HG02588 (cell line): ENCODE measurements around the gene OR6M1.

Source experiments
- ATAC-seq: cut with Tn5 transposase; IDR thresholded peaks from one replicate; pipeline ENCODE4 v1.9.1; 2021; ENCODE audit warnings: mild to moderate bottlenecking, moderate library complexity; ENCODE audit not compliant: unreplicated experiment

The OR6M1 gene

DNA sequence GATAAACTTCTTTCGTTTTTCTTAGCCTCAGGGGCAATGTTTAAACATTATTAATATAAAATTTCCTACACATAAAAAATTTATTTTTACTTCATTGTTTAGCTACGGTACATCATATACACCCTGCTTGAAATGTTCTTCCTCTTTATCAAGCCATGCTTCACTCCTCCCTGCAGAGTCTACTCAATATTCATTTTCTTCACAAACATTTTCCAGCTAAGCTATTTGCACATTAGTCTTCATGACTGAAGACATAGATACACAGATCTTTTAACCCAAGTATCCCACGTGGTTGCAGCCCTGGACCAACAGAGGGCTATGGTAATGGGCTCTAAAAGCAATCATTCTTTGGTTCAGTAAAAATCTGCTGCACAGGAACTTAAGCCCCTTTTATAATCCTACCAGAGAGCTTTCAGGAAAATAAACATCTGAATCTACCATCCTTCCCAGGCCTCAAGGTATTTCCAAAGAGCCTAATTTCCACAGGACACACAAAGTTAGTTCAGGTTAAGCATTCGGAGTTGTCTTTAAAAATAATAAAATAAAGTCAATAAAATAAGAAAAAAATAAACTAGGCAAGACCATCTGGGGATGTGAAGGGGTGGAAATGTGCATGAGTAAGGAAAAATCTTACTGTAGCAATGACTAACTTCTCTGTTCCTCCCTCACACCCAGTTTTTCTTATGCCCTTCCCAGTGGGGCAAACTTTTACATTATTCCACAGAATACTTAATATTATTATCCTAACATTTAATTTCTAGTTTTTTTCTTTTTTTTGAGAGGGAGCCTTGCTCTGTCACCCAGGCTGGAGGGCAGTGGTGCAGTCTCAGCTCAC lies 30.2 kb downstream of the OR6M1 start:
- ATAC-seq: no peak

GRCh38 chr11:123775289-123775688 lies 30.9 kb downstream of the OR6M1 start:
- peak; percentile 58 for ATAC-seq

DNA sequence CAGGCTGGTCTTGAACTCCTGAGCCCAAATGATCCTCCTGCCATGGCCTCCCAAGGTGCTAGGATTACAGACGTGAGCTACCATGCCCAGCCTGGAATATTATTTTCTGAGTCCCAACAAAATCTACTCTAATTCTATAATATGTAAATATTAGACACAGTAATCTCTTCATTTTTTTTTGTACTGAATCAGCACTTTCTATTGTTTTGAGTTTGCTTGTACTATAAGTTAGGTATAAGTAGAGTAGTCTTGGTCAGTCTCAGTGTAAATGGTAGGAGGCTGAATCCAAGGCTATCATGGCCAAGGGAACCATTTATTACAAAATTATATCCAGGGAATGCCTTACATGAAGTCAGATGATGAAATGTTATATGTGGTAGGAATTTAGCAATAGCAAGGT lies 32.2 kb downstream of the OR6M1 start:
- no peak for ATAC-seq

GRCh38 chr11:123773026-123773425 lies 33.1 kb downstream of the OR6M1 start:
- ATAC-seq: no peak

DNA sequence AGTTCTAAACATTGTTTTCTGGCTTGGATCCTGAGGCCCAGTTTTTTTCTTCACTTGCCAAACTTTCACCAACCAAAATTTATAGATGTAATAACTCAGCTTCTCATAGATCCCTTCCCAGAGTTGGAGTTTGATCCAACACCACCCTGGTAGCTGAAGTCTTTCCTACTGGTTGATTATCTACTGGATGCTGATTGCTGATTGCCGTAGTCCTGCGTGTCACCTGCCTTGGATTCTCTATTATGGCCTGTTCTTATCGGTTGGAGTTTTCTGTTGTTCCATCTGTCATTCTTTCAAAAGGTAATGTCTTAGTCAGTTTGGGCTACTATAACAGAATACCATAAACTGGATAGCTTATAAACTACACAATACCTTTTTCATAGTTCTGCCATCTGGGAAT lies 34.5 kb downstream of the OR6M1 start:
- ATAC-seq: no peak

- no peak for ATAC-seq
Observed at GRCh38 chr11:123770712-123771111, 35.4 kb downstream of the OR6M1 start.

GRCh38 chr11:123765601-123766000 lies 40.5 kb downstream of the OR6M1 start:
- ATAC-seq: no peak

GRCh38 chr11:123762422-123762821 lies 43.7 kb downstream of the OR6M1 start:
- ATAC-seq: no peak

- peak; percentile 88 for ATAC-seq
Observed at GRCh38 chr11:123760894-123761293, 45.3 kb downstream of the OR6M1 start.

GRCh38 chr11:123757976-123758375 lies 48.2 kb downstream of the OR6M1 start:
- ATAC-seq: no peak

- no peak for ATAC-seq
Observed at GRCh38 chr11:123755813-123756212, 50.3 kb downstream of the OR6M1 start.
